Mesodermal cell (in vitro differentiated cells): Measurements from ENCODE around the gene OOSP2.

ENCODE experiments used
- H3K27ac ChIP-seq: 2 replicates; pipeline ENCODE4 v1.7.0; 2013; ENCODE audit warnings: mild to moderate bottlenecking, low read depth, low read length, moderate library complexity; ENCODE audit not compliant: severe bottlenecking
- H3K36me3 ChIP-seq: 2 replicates; pipeline ENCODE4 v1.7.1; 2013; ENCODE audit warnings: mild to moderate bottlenecking, low read length, moderate library complexity; ENCODE audit not compliant: control insufficient read depth, insufficient read depth
- H3K4me1 ChIP-seq: one replicate; pipeline ENCODE4 v1.7.1; 2013; ENCODE audit warnings: mild to moderate bottlenecking, low read length; ENCODE audit not compliant: insufficient read depth, control insufficient read depth, poor library complexity, severe bottlenecking
- H3K4me3 ChIP-seq: 2 replicates; pipeline ENCODE4 v1.7.0; 2013; ENCODE audit warnings: low read length, control low read depth, mild to moderate bottlenecking; ENCODE audit not compliant: insufficient read depth, poor library complexity, severe bottlenecking; ENCODE audit errors: extremely low read depth
- H3K9me3 ChIP-seq: 2 replicates; pipeline ENCODE4 v1.7.1; 2013; ENCODE audit warnings: mild to moderate bottlenecking, low read length, moderate library complexity; ENCODE audit not compliant: control insufficient read depth
- WGBS, 2 experiments: methylation state at CpG; one replicate each; pipeline ENCODE4 v1.1.5; 2013; ENCODE audit warnings: missing lambda C conversion rate in 2 of 2; ENCODE audit not compliant: insufficient coverage in 2 of 2; 5-methylcytosine and 5-hydroxymethylcytosine counted together

The OOSP2 gene

GRCh38 chr11:60078745-60079144, 38.5 kb downstream of the OOSP2 start:
- no peaks in the 10 kb centered on the region for H3K4me1 ChIP-seq
- no peak overlapping the region for H3K4me3 ChIP-seq
- no peaks in the 10 kb centered on the region for H3K36me3 ChIP-seq
- no peak overlapping the region for H3K27ac ChIP-seq
- 60% methylated on average over 1 of the region's 4 CpGs; no CpG with 5 or more reads in 1 of the 2 experiments for WGBS, 2 experiments
- peaks cover 3% of the 10 kb centered on the region for H3K9me3 ChIP-seq

GRCh38 chr11:60080535-60080934, 40.3 kb downstream of the OOSP2 start:
- no peak overlapping the region for H3K4me3 ChIP-seq
- H3K4me1 ChIP-seq = no peaks in the 10 kb centered on the region
- no peaks in the 10 kb centered on the region for H3K36me3 ChIP-seq
- no peak overlapping the region for H3K27ac ChIP-seq
- 40% methylated on average over 1 of the region's 3 CpGs; no CpG with 5 or more reads in 1 of the 2 experiments for WGBS, 2 experiments
- peaks cover 3% of the 10 kb centered on the region for H3K9me3 ChIP-seq

GRCh38 chr11:60084631-60085273, 44.5 kb downstream of the OOSP2 start:
- no peaks in the 10 kb centered on the region for H3K36me3 ChIP-seq
- peaks cover 3% of the 10 kb centered on the region for H3K9me3 ChIP-seq
- no peaks in the 10 kb centered on the region for H3K4me1 ChIP-seq
- no peak overlapping the region for H3K27ac ChIP-seq
- WGBS, 2 experiments = 77 to 100% methylated on average over 1 to 2 of the region's 3 CpGs
- H3K4me3 ChIP-seq = no peak overlapping the region

DNA sequence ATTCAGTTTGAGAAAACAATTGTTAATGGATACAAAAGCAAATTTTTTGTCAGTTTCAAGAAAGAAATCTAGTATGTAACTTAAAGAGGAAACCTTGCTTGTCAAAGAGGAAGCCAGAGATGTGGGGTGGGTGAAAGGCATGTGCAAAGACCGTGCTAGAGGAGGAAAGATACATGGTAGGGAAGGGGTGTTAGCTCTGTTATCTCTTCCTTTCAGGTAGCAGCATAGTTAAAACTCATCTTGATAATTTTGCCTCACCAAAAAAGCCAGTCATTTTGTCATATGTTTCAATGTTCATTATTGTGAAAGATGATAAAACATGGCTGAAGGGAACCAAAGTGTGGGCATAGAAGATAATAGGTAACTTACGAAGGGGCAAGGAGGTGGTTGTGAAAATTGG, 45.7 kb downstream of the OOSP2 start:
- 92% methylated on average over 1 of the region's 2 CpGs; no CpG with 5 or more reads in 1 of the 2 experiments for WGBS, 2 experiments
- H3K4me3 ChIP-seq = no peak overlapping the region
- H3K9me3 ChIP-seq = no peaks in the 10 kb centered on the region
- H3K27ac ChIP-seq = no peak overlapping the region
- no peaks in the 10 kb centered on the region for H3K36me3 ChIP-seq
- H3K4me1 ChIP-seq = no peaks in the 10 kb centered on the region

- Histone ChIP-seq H3K4me3 (no peak overlapping the region), H3K36me3 (no peaks in the 10 kb centered on the region), H3K27ac (no peak overlapping the region), H3K9me3 (no peaks in the 10 kb centered on the region), H3K4me1 (no peaks in the 10 kb centered on the region)
- 100% methylated on average over 1 of the region's 1 CpG; no CpG with 5 or more reads in 1 of the 2 experiments for WGBS, 2 experiments
These were observed 47.0 kb downstream of the OOSP2 start for GRCh38 chr11:60087239-60087638.

DNA sequence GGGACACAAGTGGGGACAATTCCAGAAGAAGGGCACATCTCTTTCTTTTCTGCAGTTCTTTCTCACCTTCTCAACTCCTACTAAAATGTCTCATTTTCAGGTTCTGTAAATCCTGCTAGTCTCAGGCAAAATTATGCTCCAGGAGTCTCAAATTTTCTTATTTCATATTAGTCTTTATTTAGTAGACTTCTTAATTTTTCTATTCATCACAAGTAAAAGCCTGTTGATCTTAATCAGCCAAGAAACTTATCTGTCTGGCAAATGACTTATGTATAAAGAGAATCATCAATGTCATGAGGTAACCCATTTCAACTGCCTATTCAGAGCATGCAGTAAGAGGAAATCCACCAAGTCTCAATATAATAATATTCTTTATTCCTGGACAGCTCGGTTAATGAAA, 48.2 kb downstream of the OOSP2 start, which contains the start of gene MS4A2:
Gene MS4A2 (plus strand): TSS at position 301 of the 400 bp plus-strand sequence. CDS start 102 bp downstream, outside the sequence.
- WGBS, 2 experiments = no CpG with 5 or more reads among the region's 1 CpG
- no peak within 1 kb of the TSS for H3K27ac ChIP-seq
- no peak within 1 kb of the TSS for H3K4me3 ChIP-seq
- H3K9me3 ChIP-seq = no peaks in the 10 kb centered on the region
- H3K36me3 ChIP-seq = no peaks in the 10 kb centered on the region
- no peaks in the 10 kb centered on the region for H3K4me1 ChIP-seq

DNA sequence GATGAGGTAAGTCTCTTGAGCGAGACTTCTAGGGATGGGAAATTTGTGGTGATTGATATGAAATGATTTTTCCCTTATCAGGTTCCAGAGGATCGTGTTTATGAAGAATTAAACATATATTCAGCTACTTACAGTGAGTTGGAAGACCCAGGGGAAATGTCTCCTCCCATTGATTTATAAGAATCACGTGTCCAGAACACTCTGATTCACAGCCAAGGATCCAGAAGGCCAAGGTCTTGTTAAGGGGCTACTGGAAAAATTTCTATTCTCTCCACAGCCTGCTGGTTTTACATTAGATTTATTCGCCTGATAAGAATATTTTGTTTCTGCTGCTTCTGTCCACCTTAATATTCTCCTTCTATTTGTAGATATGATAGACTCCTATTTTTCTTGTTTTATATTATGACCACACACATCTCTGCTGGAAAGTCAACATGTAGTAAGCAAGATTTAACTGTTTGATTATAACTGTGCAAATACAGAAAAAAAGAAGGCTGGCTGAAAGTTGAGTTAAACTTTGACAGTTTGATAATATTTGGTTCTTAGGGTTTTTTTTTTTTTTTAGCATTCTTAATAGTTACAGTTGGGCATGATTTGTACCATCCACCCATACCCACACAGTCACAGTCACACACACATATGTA, 55.4 kb downstream of the OOSP2 start:
- 100% methylated on average over 2 of the region's 4 CpGs for WGBS, 2 experiments

GRCh38 chr11:60097189-60097588, 57.0 kb downstream of the OOSP2 start:
- no peaks in the 10 kb centered on the region for H3K9me3 ChIP-seq
- no peak overlapping the region for H3K4me3 ChIP-seq
- WGBS, 2 experiments = 100% methylated on average over 1 of the region's 1 CpG
- no peaks in the 10 kb centered on the region for H3K4me1 ChIP-seq
- H3K27ac ChIP-seq = no peak overlapping the region
- no peaks in the 10 kb centered on the region for H3K36me3 ChIP-seq

More for the DNA sequence above, 55.4 kb downstream of the OOSP2 start:
- Histone ChIP-seq H3K4me1 (no peaks in the 10 kb centered on the region), H3K9me3 (no peaks in the 10 kb centered on the region), H3K36me3 (no peaks in the 10 kb centered on the region), H3K4me3 (no peak overlapping the region), H3K27ac (no peak overlapping the region)
